Measurements from ENCODE around the gene CYP2R1.

DNA sequence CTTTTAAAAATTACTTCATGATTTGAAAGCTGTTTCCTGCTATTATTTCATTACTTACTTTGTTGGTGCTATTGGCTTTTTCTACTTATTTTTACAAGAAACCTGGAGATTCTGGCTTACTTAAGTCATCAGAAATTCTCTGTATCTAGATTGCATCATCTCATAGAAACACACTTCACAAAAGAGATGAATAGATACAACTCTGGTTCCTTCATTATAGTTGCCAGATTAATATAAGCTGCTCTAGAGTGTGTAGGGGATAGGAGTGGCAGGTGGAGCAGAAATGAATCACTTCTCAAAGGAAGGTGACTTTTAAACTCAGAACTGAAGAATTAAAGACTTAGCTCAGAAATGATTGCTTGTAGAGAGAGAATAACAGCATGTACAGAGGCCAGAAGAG is 20.0 kb downstream of the CYP2R1 start:
- TF ChIP-seq, protein P1, sequence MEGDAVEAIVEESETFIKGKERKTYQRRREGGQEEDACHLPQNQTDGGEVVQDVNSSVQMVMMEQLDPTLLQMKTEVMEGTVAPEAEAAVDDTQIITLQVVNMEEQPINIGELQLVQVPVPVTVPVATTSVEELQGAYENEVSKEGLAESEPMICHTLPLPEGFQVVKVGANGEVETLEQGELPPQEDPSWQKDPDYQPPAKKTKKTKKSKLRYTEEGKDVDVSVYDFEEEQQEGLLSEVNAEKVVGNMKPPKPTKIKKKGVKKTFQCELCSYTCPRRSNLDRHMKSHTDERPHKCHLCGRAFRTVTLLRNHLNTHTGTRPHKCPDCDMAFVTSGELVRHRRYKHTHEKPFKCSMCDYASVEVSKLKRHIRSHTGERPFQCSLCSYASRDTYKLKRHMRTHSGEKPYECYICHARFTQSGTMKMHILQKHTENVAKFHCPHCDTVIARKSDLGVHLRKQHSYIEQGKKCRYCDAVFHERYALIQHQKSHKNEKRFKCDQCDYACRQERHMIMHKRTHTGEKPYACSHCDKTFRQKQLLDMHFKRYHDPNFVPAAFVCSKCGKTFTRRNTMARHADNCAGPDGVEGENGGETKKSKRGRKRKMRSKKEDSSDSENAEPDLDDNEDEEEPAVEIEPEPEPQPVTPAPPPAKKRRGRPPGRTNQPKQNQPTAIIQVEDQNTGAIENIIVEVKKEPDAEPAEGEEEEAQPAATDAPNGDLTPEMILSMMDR (IDR thresholded peaks at IDR 0.05; ENCODE audit: control extremely low read depth in 1 of 3, insufficient read depth in 1 of 3, low read depth in 1 of 3, low read length in 3 of 3), result no peak
- TF ChIP-seq POLR2A (IDR thresholded peaks at IDR 0.05; ENCODE audit: control extremely low read depth in 1 of 2, low read depth in 2 of 2, low read length in 2 of 2) (no peak), SIX5 (IDR thresholded peaks at IDR 0.05; ENCODE audit: low read depth, low read length) (no peak), SP1 (IDR thresholded peaks at IDR 0.05; ENCODE audit: low read depth, low read length) (no peak), TAF1 (IDR thresholded peaks at IDR 0.05; ENCODE audit: low read depth, low read length) (no peak)
